Measurements from ENCODE around the gene MALRD1. TPM values are rescaled to one million over a fixed set of nuclear protein-coding genes. Genes with fewer than 3 reads are reported as not detected.

The MALRD1 gene
- total RNA-seq, 1 donor from 2014 or later = 0.45 TPM

DNA sequence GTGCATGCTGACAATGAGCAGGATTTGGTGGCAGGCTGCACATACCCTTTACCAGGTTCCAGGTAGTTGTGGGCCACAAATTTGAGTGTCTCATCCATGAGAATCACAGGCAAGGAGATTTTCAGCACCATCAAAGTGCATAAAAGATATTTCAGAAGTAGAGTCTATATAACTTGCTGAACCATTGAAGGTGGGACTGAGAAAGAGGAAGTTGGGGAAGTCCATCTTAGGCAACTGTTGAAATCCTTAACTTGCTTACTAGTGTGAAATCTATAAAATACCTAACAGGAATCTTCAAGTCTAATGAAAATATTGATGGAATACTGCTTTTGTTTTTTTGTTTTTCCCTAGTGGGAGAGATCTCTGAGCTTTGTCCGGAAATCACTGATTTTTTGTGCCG is 442.6 kb downstream of the MALRD1 start:
- Histone ChIP-seq H3K9me3 (ENCODE audit: insufficient read depth, low read depth, low read length) (no peaks in the 10 kb centered on the region), H2AFZ (ENCODE audit: low read depth, low read length) (no peak overlapping the region), H3K79me2 (ENCODE audit: insufficient read depth, low read length) (no peaks in the 10 kb centered on the region), H3K36me3 (ENCODE audit: insufficient read depth, low read length) (no peaks in the 10 kb centered on the region), H3K4me2 (ENCODE audit: low read length) (no peak overlapping the region), H3K4me1 (ENCODE audit: insufficient read depth, low read length) (no peaks in the 10 kb centered on the region), H4K20me1 (ENCODE audit: insufficient read depth, low read length) (no peaks in the 10 kb centered on the region), H3K27ac (ENCODE audit: low read depth, low read length) (no peak overlapping the region), H3K9ac (ENCODE audit: low read length) (no peak overlapping the region), H3K4me3 (ENCODE audit: insufficient read depth, low read depth, low read length) (no peak overlapping the region), H3K27me3 (ENCODE audit: insufficient read depth, low read length) (no peaks in the 10 kb centered on the region)
- H3K9me3 Mint-ChIP-seq (ENCODE audit: unreplicated experiment) = no peaks in the 10 kb centered on the region
- FAIRE-seq (no peak), DNase-seq (ENCODE audit: low read depth) (no peak)
- peaks cover 2% of the 10 kb centered on the region for H3K4me1 Mint-ChIP-seq (ENCODE audit: low read depth, unreplicated experiment)
- no peak overlapping the region for H3K4me3 Mint-ChIP-seq (ENCODE audit: unreplicated experiment)
- H3K36me3 Mint-ChIP-seq (ENCODE audit: low read depth, unreplicated experiment) = no peaks in the 10 kb centered on the region
- TF ChIP-seq EZH2 (IDR thresholded peaks at IDR 0.05; ENCODE audit: insufficient read depth, low read length) (no peak), CTCF (IDR thresholded peaks at IDR 0.05; ENCODE audit: insufficient read depth, low read depth, low read length) (no peak)
- H3K27me3 Mint-ChIP-seq (ENCODE audit: low read depth, unreplicated experiment) = no peaks in the 10 kb centered on the region
- H3K27ac Mint-ChIP-seq (ENCODE audit: unreplicated experiment) = no peak overlapping the region

DNA sequence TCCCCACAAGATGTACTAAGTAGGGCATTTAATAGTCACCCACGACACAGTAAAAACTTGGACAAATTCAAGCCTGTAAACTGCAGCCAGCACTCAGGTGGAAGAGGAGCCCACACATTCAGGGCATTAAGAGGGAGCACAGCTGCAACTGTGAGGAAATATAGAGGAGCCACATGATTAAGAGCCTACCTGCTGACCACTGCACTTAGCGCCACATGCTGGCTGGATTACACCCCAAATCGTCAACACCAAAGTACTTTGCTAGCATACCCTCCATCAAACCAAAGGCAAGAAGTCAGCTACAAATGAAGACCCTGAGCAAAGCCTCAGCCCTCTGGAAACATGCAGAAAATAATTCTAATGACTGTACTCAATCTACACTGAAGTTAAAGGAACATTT is 445.3 kb downstream of the MALRD1 start:
- Histone ChIP-seq H3K27ac (ENCODE audit: low read depth, low read length) (no peak overlapping the region), H3K36me3 (ENCODE audit: insufficient read depth, low read length) (no peaks in the 10 kb centered on the region), H2AFZ (ENCODE audit: low read depth, low read length) (no peak overlapping the region), H3K4me3 (ENCODE audit: insufficient read depth, low read depth, low read length) (no peak overlapping the region), H3K9ac (ENCODE audit: low read length) (no peak overlapping the region), H3K79me2 (ENCODE audit: insufficient read depth, low read length) (no peaks in the 10 kb centered on the region), H4K20me1 (ENCODE audit: insufficient read depth, low read length) (no peaks in the 10 kb centered on the region), H3K27me3 (ENCODE audit: insufficient read depth, low read length) (no peaks in the 10 kb centered on the region), H3K4me2 (ENCODE audit: low read length) (no peak overlapping the region), H3K4me1 (ENCODE audit: insufficient read depth, low read length) (no peaks in the 10 kb centered on the region), H3K9me3 (ENCODE audit: insufficient read depth, low read depth, low read length) (no peaks in the 10 kb centered on the region)
- Mint-ChIP-seq H3K27ac (ENCODE audit: unreplicated experiment) (no peak overlapping the region), H3K4me3 (ENCODE audit: unreplicated experiment) (no peak overlapping the region), H3K9me3 (ENCODE audit: unreplicated experiment) (no peaks in the 10 kb centered on the region), H3K4me1 (ENCODE audit: low read depth, unreplicated experiment) (no peaks in the 10 kb centered on the region), H3K27me3 (ENCODE audit: low read depth, unreplicated experiment) (no peaks in the 10 kb centered on the region), H3K36me3 (ENCODE audit: low read depth, unreplicated experiment) (no peaks in the 10 kb centered on the region)
- no peak for TF ChIP-seq CTCF (IDR thresholded peaks at IDR 0.05; ENCODE audit: insufficient read depth, low read depth, low read length)
- TF ChIP-seq EZH2 (IDR thresholded peaks at IDR 0.05; ENCODE audit: insufficient read depth, low read length) = no peak
- FAIRE-seq (no peak), DNase-seq (ENCODE audit: low read depth) (no peak)

DNA sequence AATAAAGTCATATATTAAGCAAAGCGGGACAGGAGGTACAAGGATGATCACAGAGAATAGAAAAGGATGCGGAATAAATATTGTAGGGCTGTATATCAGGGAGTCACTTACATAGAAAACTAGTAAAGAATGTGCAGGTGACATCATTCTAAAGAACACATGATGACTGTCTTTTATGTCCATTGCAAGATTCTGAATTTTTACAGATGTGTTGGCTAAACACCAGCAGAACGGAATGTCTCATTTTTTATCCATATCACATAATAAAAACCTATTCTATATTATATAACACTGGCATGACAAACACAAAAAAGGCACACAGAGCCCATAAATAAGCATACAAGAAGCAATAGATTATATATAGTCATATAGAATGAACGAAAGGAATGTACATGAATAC is 448.4 kb downstream of the MALRD1 start:
- Histone ChIP-seq H3K4me3 (ENCODE audit: insufficient read depth, low read depth, low read length) (no peak overlapping the region), H3K9ac (ENCODE audit: low read length) (no peak overlapping the region), H3K4me2 (ENCODE audit: low read length) (no peak overlapping the region), H3K9me3 (ENCODE audit: insufficient read depth, low read depth, low read length) (no peaks in the 10 kb centered on the region), H3K27me3 (ENCODE audit: insufficient read depth, low read length) (no peaks in the 10 kb centered on the region), H4K20me1 (ENCODE audit: insufficient read depth, low read length) (no peaks in the 10 kb centered on the region), H3K36me3 (ENCODE audit: insufficient read depth, low read length) (no peaks in the 10 kb centered on the region), H3K4me1 (ENCODE audit: insufficient read depth, low read length) (no peaks in the 10 kb centered on the region), H3K79me2 (ENCODE audit: insufficient read depth, low read length) (no peaks in the 10 kb centered on the region), H3K27ac (ENCODE audit: low read depth, low read length) (no peak overlapping the region), H2AFZ (ENCODE audit: low read depth, low read length) (no peak overlapping the region)
- TF ChIP-seq CTCF (IDR thresholded peaks at IDR 0.05; ENCODE audit: insufficient read depth, low read depth, low read length) (no peak), EZH2 (IDR thresholded peaks at IDR 0.05; ENCODE audit: insufficient read depth, low read length) (no peak)
- DNase-seq (ENCODE audit: low read depth) = no peak
- Mint-ChIP-seq H3K36me3 (ENCODE audit: low read depth, unreplicated experiment) (no peaks in the 10 kb centered on the region), H3K9me3 (ENCODE audit: unreplicated experiment) (no peaks in the 10 kb centered on the region), H3K4me3 (ENCODE audit: unreplicated experiment) (no peak overlapping the region), H3K4me1 (ENCODE audit: low read depth, unreplicated experiment) (no peaks in the 10 kb centered on the region), H3K27ac (ENCODE audit: unreplicated experiment) (no peak overlapping the region), H3K27me3 (ENCODE audit: low read depth, unreplicated experiment) (no peaks in the 10 kb centered on the region)
- FAIRE-seq = no peak
